Activated CD4-positive, alpha-beta T cell treated with anti-CD3 and anti-CD28 coated beads, Interleukin-2, amount 10 ng/mL, durations not matched to agents 24 days and 14 days (primary cell): ENCODE results near the gene PSMG2. TPM values are rescaled to one million over a fixed set of nuclear protein-coding genes. Genes with fewer than 3 reads are reported as not detected.

ENCODE experiments used
- total RNA-seq: library from RNA; stranded (reverse); gene quantifications from 2 replicates; pipeline ENCODE4 v1.2.3, GENCODE V29; 2022

Gene PSMG2
- total RNA-seq, 1 donor from 2014 or later = 109 TPM

Other genes with a start within 250 kb of the PSMG2 start
- 7.6 and 8.4 TPM in 2 replicates for gene SPIRE1, start 44.9 kb upstream of the PSMG2 start, total RNA-seq
- 14.4 and 16.3 TPM in 2 replicates for gene CEP76, start 319 bp upstream of the PSMG2 start, total RNA-seq
- gene PTPN2, start 181.2 kb downstream of the PSMG2 start, total RNA-seq = 68.8 and 72.5 TPM in 2 replicates
- 132 TPM in 2 replicates for gene SEH1L, start 245.0 kb downstream of the PSMG2 start, total RNA-seq